Limb (tissue), 2 donors: Measurements from ENCODE around the gene PKP1.

Experiments used
- DNase-seq, 2 donors: peaks; one replicate each; pipeline ENCODE4 v3.0.0-alpha.2; 2016; ENCODE audit errors: extremely low spot score in 2 of 2

PKP1 gene

DNA sequence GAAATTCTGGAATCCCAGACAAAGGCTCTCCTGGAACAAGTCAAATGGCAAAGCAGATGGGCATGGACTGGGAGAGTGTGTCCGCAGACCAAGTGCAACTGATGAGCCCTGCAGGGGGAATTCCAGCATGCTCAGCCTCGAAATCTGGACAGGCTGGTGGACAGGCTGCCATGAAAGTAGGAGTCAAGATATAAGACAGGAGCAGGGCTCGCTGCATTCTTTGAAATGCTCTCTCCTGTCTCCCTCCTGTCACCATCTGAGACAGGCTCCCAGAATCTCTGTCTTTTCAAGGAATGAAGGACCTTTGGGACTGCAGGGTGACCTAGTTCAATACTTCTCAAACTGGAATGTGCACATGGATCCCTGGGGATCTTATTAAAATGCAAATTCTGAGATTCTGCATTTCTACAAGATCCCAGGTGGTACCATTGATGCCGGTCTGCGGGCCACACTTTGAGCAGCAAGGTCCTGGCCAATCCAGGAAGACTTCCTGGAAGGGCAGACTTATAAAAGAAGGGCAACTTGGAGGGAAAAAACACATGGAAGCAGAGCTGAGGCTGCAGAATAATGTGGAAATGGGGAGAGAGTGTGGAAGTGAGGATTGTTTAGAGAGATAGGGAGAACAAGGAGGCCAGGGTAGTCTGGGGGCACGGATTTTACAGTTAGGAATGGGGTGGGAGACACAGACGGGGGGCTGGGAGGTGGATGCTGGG, 64.3 kb downstream of the PKP1 start:
- no peak for DNase-seq

DNA sequence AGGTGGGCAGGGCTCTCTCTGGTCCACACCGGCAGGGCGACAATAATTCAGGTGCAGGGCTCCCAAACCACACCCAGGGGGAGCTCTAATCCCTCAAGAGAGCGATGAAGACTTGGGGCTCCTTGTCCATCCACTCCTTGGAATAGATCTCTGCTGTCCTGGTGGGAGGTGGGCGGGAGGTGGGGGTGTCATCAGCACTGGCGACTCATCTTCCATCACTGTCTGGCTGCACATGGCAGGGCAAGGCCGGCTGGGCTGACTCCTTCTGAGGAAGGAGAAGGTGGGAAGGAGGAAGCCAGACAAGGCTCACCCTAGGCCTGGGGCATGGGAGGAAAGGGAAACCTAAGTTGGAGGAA, 64.9 kb downstream of the PKP1 start:
- peak in 1 of 2 donors; percentile 49 for DNase-seq

DNA sequence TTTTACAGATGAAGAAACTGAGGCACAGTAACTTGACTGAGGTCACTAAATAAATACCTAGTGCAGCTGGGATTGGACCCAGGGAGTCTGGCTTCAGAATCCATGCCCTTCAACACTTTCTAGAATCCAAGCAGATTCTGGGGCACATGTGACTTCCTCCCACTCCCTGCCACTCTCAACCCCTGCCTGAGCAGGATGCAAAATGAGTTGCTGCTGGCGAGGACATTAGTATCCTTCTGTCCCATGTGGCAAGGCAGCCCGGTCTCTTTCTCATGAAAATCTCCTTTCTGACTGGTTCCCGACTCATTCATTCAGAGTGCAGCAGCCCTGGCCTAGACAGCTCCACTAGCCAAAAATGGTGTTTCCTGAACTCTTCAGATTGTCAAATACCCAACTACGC, 65.8 kb downstream of the PKP1 start:
- no peak for DNase-seq

DNA sequence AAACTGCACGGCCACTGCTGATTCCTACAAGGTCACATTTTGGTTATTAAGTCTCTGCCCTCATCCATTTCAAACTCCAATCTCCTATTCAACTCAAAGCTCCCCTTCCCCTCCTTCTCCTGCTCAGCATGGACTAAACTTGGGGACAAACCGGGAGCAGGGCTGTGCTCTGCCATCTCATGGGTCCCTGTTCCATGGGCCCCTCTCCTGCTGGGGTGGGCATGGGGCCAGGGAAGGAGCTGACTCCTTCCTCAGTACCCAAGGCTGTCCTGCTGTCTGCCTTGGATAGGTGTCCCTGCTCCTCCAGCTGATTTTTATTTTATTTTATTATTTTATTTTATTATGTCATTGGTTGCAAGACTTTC, 67.0 kb downstream of the PKP1 start:
- no peak for DNase-seq

DNA sequence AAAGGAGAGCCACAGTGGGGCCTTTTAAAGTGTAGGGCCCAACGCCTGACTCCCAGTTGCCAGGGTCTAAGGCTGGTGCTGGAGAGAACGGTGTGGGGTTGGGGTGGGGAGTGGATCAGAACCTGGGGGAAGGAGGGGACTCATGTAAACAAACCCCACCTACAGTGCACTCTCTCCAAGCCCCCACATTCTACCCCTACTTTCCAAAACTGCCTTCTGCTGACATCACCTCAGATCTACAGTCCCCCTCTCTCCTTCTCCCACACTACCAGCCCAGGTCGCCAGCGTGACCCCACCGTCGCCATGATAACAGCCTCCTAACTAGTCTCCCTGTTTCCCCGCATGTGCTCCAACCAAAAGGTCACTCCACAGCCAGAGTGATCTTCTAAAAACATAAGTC, 67.6 kb downstream of the PKP1 start:
- DNase-seq = no peak

DNA sequence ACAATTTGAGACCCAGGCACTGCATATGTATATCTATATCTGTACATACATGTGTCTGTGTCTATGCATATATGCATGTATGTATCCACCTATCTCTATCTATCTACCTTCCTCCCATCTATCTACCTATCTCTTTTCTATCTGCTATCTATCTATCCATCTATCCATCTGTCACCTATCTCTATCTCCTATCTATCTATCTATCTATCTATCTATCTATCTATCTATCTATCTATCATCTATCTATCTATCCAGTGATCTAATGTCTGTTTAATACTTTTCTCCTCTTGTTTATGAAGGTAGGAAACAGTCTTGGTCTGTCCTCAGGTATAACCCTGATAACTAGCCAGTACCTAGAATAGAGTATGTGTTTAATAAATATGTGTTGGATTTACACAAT, 68.3 kb downstream of the PKP1 start:
- no peak for DNase-seq

DNA sequence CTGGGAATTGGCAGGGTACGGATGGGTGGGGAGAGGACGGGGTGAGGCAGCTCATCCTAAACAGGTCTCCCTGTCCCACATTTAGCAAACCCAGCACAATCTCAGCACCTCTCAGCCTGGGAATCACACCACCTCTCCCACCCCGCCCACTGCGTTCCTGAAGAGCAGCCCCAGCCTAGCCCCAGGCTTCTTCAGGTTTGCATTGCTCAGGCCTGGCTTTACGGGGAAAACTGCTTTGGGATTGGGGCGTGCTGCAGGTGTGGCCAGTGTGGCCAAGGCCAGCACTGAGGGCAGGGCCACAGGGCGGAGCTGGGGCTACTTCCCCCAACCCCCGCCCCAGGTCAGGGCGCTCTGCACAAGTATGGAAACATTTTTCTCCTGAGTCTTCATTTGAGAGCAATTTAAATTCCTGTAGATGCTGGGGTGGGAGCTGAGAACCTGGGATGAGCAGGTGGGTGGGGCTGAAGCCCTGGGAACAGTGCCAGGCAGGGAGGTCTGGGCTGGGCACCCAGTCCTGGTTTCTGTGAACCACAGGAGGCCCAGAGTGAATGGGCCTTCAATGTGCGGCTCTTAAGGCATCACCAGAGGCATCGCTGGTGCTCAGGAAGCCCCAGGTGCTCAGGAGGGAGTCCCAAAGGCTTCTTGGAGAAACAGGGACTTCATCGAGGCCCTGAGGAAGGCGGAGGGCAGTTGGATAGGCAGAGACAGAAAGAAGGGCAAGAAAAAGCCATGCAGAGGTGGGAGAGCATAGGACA, 70.1 kb downstream of the PKP1 start:
- no peak for DNase-seq

DNA sequence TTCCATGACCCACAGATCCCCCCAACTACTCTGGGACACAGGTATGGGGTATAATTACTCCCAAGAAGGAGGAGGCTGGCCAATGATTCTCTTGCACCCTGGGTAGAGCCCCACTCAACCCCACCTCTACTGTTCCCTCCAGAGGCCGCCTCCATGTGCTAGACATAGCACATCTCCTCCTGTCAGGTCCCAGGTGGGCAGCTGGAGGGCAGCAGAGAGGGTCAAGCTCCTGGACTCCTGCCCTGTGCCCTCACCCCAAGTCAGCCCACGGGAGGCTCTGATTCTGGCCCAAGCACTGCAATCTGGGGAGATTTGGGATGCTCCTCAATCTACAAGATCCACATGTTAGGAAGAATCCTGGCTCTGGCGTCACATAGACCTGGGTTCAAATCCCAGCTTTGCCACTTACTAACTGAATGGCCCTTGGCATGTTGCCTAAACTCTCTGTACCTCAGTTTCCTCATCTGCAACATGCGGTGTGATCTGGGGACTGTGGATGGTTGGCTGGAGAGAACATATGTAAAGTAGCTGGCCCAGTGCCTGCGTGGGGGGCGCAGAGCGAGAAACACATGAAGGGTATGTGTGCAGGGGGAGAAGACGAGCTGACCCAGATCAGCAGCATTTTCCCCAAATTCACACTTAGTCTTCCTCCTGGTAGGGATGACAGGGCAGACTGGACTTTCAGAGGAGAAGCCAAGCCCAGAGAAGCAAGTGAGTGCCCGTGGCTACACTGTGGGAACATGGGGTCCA, 71.0 kb downstream of the PKP1 start:
- DNase-seq = no peak

DNA sequence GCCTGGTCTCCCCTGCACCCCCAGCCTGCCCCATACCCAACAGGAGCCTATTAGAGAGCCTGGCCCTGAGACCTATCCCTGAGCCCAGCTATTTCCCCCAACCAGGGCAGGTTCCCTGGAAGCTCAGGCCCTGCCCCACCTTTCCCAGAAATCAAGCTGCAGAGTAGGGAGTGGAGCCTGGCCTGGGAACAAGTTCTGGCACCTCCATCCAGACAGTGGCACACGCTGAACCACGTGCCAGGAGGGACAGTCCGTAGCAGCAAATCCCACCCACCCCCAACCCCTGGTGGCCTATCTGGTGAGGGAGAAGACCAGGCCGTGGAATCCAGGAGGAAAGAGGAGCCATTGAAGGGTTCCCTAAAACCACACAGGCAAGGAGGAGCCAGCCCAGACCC, 71.6 kb downstream of the PKP1 start:
- DNase-seq = no peak

DNA sequence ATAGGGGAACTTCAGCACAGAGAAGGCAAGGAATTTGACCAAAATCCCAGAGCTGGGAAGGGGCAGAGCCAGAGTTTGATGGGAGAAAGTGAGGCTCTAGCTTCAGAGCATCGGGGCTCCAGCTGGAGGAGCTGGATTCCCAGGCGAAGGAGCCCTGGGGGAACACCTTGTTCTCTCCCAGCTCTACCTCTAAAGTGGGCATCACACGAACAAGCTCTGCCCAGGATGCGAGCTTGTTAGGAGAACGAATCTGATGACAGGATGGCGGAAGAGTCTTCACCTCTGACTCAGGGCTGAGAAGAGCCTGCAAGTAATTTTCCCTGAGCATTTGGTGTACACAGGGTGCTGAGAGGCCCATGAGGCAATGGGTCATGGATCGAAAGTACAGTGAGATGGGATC, 72.2 kb downstream of the PKP1 start:
- no peak for DNase-seq

DNA sequence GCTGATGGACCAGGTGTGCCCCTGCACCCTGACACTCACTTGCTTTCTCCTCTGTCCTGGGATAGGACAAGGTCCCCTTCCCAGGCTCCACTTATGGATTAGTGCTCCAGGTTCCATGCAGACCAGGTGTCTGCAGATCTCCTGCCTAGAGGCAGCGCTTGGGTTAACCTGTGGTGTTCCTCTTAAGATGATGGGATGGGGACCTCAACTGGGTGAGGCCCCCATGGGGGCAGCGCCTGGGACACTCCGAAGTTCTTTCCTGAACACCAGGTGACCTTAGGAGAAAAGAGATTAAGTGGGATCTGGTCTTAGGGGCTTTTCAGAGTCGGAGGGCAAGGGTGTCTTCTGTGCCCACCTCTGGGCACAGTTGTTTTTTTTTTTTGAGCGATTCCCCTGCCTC, 72.9 kb downstream of the PKP1 start:
- DNase-seq = no peak

DNA sequence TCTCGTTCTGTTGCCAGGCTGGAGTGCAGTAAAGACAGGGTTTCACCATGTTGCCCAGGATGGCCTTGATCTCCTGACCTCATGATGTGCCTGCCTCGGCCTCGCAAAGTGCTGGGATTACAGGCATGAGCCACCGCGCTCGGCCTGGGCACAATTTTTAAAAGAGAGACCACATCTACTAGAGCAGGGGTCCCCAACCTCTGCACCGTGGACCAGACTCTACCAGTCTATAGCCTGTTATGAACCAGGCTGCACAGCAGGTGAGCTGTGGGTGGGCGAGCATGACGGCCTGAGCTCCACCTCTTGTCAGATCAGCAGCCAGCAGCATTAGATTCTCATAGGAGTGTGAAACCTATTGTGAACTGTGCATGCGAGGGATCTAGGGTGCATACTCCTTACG, 73.4 kb downstream of the PKP1 start:
- no peak for DNase-seq

DNA sequence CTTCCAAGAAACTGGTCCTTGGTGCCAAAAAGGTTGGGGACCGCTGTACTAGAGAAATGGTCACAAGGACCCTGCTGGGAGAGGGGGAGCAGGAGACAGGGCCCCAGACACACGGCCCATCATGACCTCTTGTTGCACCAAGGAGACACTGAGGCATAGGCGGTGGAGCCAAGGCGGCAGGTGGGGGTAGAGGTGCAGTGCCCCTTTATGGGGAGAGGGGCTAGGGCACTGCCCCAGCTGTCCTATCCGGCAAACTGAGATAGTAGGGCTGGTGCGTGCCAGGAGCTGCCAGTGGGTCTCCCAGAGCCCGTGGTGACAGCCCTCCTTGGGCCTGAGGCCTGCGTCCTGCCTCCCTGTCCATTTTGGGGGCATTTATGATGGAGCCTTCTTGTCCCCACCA, 73.9 kb downstream of the PKP1 start:
- DNase-seq = no peak

DNA sequence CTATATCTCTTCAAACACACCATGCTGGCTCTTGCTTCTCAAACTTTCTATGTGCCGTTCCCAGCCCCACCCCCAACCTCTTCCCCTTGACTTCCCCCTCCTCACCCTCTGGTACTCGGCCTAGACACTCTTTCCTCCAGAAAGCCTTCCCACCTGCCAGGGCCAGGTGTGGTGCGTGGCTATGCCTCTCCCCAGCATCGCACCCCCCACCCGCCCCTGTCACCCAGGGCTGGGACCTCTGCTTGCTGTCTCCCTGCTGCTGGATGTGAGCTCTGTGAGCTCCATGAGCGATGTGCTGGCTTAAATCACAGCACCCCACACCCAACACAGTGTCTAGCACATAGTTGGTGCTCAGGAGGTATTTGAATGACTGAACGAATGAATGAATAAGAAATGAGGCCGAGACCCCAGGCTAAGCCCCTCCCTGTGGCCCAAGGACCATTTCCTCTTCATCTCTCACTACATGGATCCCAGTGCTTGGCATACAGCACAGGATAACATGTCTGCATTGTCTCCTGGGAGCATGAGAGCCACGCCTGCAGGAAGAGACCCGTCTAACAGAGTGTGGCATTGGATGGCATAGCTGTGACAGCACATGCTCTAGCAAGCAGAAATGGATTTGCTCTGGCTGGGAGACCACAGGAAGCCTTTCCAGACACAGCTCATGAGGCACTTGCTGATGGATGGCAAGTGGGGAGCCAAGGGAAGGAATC, 74.5 kb downstream of the PKP1 start:
- DNase-seq = no peak

DNA sequence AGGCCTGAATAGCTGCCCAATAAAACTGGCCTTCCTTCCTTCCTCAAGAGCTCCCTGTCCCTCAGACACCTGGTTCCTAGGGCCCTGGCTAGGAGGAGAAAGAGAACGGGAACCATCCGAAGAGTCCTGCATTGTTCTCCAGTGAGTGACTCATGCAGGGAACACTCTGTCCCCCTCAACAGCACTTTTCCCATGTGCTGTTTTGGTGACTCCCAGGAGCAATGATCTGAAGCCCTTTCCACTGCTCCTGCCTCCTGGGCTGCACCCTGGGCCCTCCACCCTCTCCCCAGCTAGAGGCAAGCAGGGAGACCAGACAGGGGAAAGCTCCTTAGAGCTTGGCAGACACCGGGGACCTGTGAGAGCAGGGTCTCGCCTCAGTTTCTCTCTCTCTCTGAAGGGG, 75.3 kb downstream of the PKP1 start:
- DNase-seq = no peak

DNA sequence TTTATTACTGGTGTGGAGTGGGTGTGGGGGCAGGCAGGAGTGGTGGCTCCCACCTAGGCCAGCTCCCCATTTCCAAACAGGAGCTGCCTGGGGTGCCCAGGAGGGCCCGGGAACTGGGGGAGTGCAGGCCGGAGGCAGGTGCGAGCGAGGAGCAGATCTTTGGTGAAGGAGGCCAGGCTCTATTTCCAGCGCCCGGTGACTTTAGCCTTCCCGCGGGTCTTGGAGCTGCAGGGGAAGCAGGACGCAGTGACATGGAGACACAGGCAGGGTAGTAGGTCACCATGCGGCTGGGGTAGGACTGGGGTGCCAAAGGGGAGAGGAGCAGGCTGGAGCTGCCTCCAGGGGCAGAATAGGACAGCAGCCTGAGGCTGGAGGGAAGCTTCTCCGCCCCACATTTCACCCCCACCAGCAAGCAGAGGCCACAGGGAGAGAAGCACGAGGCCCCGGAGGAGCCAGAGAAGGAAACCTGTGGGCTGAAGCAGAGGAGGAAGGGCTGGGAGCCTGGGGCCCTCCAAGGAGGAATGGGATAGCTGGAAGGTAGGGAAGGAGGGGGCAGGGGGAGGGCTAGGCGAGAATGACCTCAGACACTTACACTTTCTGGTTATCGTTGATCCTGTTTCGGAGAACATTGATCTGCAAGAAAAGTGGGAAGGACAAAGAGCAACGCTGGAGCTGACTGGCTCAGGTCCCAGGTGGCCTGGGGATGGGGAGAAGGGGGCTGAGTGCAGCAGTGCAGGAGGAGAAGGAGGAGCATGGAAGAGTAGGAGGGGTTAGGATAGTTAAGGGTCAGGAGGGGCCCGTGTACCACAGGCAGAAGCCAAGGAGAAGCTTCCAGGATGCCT, 75.9 kb downstream of the PKP1 start:
- DNase-seq = no peak

DNA sequence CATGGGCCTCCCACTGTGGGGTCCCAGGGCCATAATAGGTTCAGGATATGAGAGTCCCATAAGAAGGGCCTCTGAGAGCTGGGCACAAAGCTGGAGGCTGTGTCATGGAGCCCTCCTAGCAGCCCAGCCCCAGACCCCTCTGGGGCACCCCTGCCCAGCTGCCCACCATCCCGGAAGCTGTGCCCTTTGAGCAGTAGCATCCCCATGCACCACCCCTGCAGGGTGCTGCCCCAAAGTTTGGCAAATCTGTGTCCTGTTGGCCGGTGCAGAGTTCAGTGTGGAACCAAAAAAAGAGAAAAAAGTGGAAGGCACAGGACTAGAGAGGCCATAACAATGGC, 76.5 kb downstream of the PKP1 start:
- no peak for DNase-seq

DNA sequence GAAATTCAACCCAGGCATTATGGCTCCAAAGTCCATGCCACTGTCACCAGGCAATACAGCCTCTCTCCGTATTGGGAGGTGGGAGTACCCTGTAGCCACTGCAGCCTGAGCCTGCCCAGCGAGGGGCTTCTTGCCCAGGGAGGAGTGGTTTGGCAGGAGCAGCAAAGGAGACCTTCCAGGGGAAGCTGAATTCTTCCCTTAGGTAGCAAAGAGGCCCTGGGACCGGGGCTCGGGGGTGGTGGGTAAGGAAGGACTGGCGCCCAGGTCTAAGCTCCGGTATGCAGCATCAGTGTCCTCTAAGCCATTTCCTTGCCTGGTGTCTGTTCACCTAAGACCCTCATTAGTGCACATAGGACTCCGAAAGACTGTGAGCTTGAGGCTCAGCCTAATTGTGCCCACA, 77.2 kb downstream of the PKP1 start:
- no peak for DNase-seq

DNA sequence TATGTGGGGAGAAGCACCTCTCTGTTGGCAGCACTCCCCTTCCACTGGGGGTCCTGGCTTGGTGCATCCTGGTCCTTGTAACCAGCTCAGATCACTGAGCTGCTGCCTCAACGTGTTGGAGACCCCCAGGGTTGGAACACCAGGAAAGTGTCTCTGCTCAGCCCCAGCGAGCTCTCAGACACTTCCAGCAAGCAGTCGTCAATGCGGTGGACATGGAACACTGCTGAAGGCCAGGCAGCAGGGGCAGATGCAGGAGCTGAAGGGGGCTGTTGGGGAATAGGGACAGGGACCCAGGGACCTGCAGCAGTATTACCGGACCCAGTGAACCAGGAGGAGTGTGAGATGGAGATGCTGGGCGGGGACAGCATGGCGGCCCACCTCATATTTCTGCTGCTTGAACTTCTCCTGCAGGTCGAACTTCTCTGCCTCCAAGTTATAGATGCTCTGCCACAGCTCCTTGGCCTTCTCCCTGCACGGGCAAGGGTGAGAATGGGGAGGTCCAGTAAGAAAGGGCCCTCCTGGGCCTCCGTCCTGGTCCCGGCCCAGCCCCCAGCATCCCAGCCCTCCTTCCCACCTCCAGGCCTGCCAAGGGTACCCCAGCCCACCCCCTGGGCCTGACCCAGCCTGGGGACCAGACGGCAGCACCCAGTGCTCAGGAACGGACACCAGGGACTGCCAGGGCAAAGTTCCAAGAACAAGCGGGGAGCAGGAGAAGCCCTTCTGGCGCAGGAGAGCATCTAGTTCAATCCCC, 77.8 kb downstream of the PKP1 start:
- no peak for DNase-seq

DNA sequence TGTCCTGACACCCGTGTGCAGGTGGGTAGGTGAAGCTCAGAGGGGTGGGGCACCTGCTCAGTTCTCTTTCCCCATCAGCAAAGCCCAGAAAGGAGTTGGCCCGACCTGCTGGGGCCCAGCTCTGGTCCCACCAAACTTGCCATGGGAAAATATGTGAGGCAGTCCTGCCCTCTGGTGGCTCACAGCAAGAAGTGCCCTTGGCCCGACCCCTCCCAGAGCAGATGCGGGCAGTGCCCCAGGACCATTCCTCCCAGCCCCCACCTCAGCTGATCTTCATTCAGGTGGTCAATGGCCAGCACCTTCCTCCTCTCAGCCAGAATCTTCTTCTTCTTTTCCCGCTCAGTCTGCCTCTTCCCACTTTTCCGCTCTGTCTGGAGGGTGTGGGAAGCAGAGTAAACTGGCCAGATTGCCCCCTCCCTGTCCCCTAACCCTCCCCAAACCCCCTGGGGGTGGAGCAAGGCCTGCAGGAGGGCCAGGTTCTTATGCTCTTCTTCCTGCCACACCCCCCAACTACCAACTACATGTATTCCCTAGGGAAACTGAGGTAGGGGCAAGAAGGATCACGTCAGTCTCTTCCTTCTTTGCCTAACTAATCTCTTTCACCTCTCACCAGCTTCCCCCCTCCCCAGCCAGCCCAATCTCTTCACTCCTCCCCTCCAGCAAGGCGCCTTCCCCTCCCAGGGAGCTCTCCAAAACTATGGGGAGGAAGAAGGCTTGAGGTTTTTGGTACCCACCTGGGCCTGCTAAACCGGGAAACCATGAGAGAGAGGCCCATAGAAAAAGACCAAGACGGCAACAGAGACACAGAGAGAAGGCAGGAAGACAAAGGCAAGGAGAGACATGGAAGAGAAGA, 78.6 kb downstream of the PKP1 start:
- DNase-seq = peak in 1 of 2 donors; percentile 66
